Activated naive CD4-positive, alpha-beta T cell treated with anti-CD3 and anti-CD28 coated beads, Interleukin-2, amount 50 U/mL, for 72 hours (primary cell): ENCODE results near the gene FRMD4A. TPM values are rescaled to one million over a fixed set of nuclear protein-coding genes. Genes with fewer than 3 reads are reported as not detected.

Experiments used
- ATAC-seq, 2 donors: fragments of 150-1000 bp; cut with Tn5 transposase; 2 replicates each; pipeline ENCODE4 v1.10.0; 2021; ENCODE audit warnings: mild to moderate bottlenecking in 2 of 2, moderate library complexity in 2 of 2
- DNase-seq, 2 donors: peaks; one replicate each; pipeline ENCODE4 v3.0.0; 2021 to 2022; ENCODE audit warnings: low spot score in 2 of 2
- H3K27ac Mint-ChIP-seq, 2 donors: one replicate each; pipeline ENCODE4 v1.8.0; 2022; ENCODE audit warnings: mild to moderate bottlenecking in 2 of 2, mixed read lengths in 2 of 2
- H3K36me3 Mint-ChIP-seq, 2 donors: one replicate each; pipeline ENCODE4 v1.8.0; 2022; ENCODE audit warnings: mixed read lengths in 2 of 2
- H3K9me3 Mint-ChIP-seq, 2 donors: one replicate each; pipeline ENCODE4 v1.8.0; 2022; ENCODE audit warnings: mixed read lengths in 2 of 2
- total RNA-seq, 2 donors: library from RNA; stranded (reverse); gene quantifications; one replicate each; pipeline ENCODE4 v1.2.3, GENCODE V29; 2022

Gene FRMD4A
- total RNA-seq, 2 donors from 2014 or later = 0.41 to 0.49 TPM

GRCh38 chr10:13998163-13998835 is 332.4 kb downstream of the FRMD4A start:
- peaks cover 4 to 15% of the 10 kb centered on the region in 2 donors for H3K9me3 Mint-ChIP-seq
- no peak overlapping the region for H3K27ac Mint-ChIP-seq
- no peak for ATAC-seq
- H3K36me3 Mint-ChIP-seq = peaks cover 0 to 14% of the 10 kb centered on the region in 2 donors
- no peak for DNase-seq

- ATAC-seq = no peak
- Mint-ChIP-seq H3K27ac (no peak overlapping the region), H3K36me3 (peaks cover 0 to 14% of the 10 kb centered on the region in 2 donors), H3K9me3 (peaks cover 4 to 15% of the 10 kb centered on the region in 2 donors)
- no peak for DNase-seq
Observed at GRCh38 chr10:13997650-13998049, 333.1 kb downstream of the FRMD4A start.

GRCh38 chr10:13994932-13995331 is 335.8 kb downstream of the FRMD4A start:
- Mint-ChIP-seq H3K27ac (no peak overlapping the region), H3K9me3 (peaks cover 4 to 15% of the 10 kb centered on the region in 2 donors), H3K36me3 (peaks cover 0 to 14% of the 10 kb centered on the region in 2 donors)
- DNase-seq (no peak), ATAC-seq (no peak)

- Mint-ChIP-seq H3K36me3 (peaks cover 0 to 9% of the 10 kb centered on the region in 2 donors), H3K27ac (no peak overlapping the region), H3K9me3 (peaks cover 3 to 9% of the 10 kb centered on the region in 2 donors)
- DNase-seq (no peak), ATAC-seq (no peak)
Observed at GRCh38 chr10:13993673-13994089, 337.0 kb downstream of the FRMD4A start.

- ATAC-seq (no peak), DNase-seq (no peak)
- Mint-ChIP-seq H3K9me3 (peaks cover 0 to 4% of the 10 kb centered on the region in 2 donors), H3K36me3 (peaks cover 0 to 4% of the 10 kb centered on the region in 2 donors), H3K27ac (no peak overlapping the region)
Observed at GRCh38 chr10:13993169-13993568, 337.6 kb downstream of the FRMD4A start.

GRCh38 chr10:13991353-13991752 is 339.4 kb downstream of the FRMD4A start:
- no peak overlapping the region for H3K27ac Mint-ChIP-seq
- no peak for ATAC-seq
- no peaks in the 10 kb centered on the region for H3K36me3 Mint-ChIP-seq
- no peak for DNase-seq
- H3K9me3 Mint-ChIP-seq = no peaks in the 10 kb centered on the region

- ATAC-seq = no peak
- no peak for DNase-seq
- H3K9me3 Mint-ChIP-seq = no peaks in the 10 kb centered on the region
- no peak overlapping the region for H3K27ac Mint-ChIP-seq
- H3K36me3 Mint-ChIP-seq = no peaks in the 10 kb centered on the region
Observed at GRCh38 chr10:13990946-13991345, 339.8 kb downstream of the FRMD4A start.

- no peaks in the 10 kb centered on the region for H3K36me3 Mint-ChIP-seq
- ATAC-seq = no peak
- DNase-seq = no peak
Observed at GRCh38 chr10:13990392-13990805, 340.3 kb downstream of the FRMD4A start.

GRCh38 chr10:13989616-13990015 is 341.1 kb downstream of the FRMD4A start:
- Mint-ChIP-seq H3K27ac (no peak overlapping the region), H3K36me3 (no peaks in the 10 kb centered on the region), H3K9me3 (no peaks in the 10 kb centered on the region)
- no peak for DNase-seq
- no peak for ATAC-seq

More at GRCh38 chr10:13990392-13990805, 340.3 kb downstream of the FRMD4A start:
- Mint-ChIP-seq H3K27ac (no peak overlapping the region), H3K9me3 (no peaks in the 10 kb centered on the region)

- no peak overlapping the region for H3K27ac Mint-ChIP-seq
- no peaks in the 10 kb centered on the region for H3K36me3 Mint-ChIP-seq
- no peaks in the 10 kb centered on the region for H3K9me3 Mint-ChIP-seq
- ATAC-seq (peak in 1 of 2 donors; percentile 71), DNase-seq (no peak)
Observed at GRCh38 chr10:13987446-13987845, 343.3 kb downstream of the FRMD4A start.

GRCh38 chr10:13984647-13985155 is 346.0 kb downstream of the FRMD4A start:
- DNase-seq = no peak
- Mint-ChIP-seq H3K27ac (peak overlapping the region in 1 of 2 donors; percentile 81), H3K9me3 (no peaks in the 10 kb centered on the region), H3K36me3 (no peaks in the 10 kb centered on the region)
- peak; percentile 61 to 88 for ATAC-seq

- ATAC-seq (no peak), DNase-seq (no peak)
- Mint-ChIP-seq H3K27ac (no peak overlapping the region), H3K36me3 (no peaks in the 10 kb centered on the region), H3K9me3 (no peaks in the 10 kb centered on the region)
Observed at GRCh38 chr10:13983035-13983434, 347.7 kb downstream of the FRMD4A start.

GRCh38 chr10:13978533-13979115 is 352.1 kb downstream of the FRMD4A start:
- ATAC-seq (no peak), DNase-seq (no peak)
- H3K9me3 Mint-ChIP-seq = no peaks in the 10 kb centered on the region
- no peaks in the 10 kb centered on the region for H3K36me3 Mint-ChIP-seq
- no peak overlapping the region for H3K27ac Mint-ChIP-seq

- ATAC-seq = no peak
- no peak for DNase-seq
- Mint-ChIP-seq H3K36me3 (no peaks in the 10 kb centered on the region), H3K27ac (no peak overlapping the region), H3K9me3 (no peaks in the 10 kb centered on the region)
Observed at GRCh38 chr10:13977861-13978532, 352.7 kb downstream of the FRMD4A start.

GRCh38 chr10:13973742-13974141 is 357.0 kb downstream of the FRMD4A start:
- Mint-ChIP-seq H3K9me3 (no peaks in the 10 kb centered on the region), H3K27ac (no peak overlapping the region), H3K36me3 (no peaks in the 10 kb centered on the region)
- DNase-seq (no peak), ATAC-seq (no peak)

- ATAC-seq (no peak), DNase-seq (no peak)
- Mint-ChIP-seq H3K36me3 (no peaks in the 10 kb centered on the region), H3K27ac (no peak overlapping the region), H3K9me3 (no peaks in the 10 kb centered on the region)
Observed at GRCh38 chr10:13972609-13973008, 358.1 kb downstream of the FRMD4A start.
